Ecto neural progenitor cell (in vitro differentiated cells): Measurements from ENCODE around the gene OPRM1.

Source experiments
- DNase-seq: peaks from one replicate; pipeline ENCODE4 v3.0.0-alpha.2; 2018; ENCODE audit warnings: low spot score

The OPRM1 gene

GRCh38 chr6:154284313-154284853 is 245.3 kb downstream of the OPRM1 start:
- DNase-seq = no peak

- DNase-seq = no peak
Observed at GRCh38 chr6:154285826-154286225, 246.8 kb downstream of the OPRM1 start.

GRCh38 chr6:154289818-154290508 is 250.9 kb downstream of the OPRM1 start:
- DNase-seq = no peak

- no peak for DNase-seq
Observed at GRCh38 chr6:154292066-154292465, 253.0 kb downstream of the OPRM1 start.

GRCh38 chr6:154292855-154293519 is 253.9 kb downstream of the OPRM1 start:
- no peak for DNase-seq

GRCh38 chr6:154295733-154296132 is 256.7 kb downstream of the OPRM1 start:
- DNase-seq = no peak
